HepG2 (cell line): ENCODE results near the gene SECTM1. TPM values are rescaled to one million over a fixed set of nuclear protein-coding genes. Genes with fewer than 3 reads are reported as not detected.

ENCODE experiments used
- CHD2 ChIP-seq: IDR thresholded peaks from 2 replicates; pipeline ENCODE4 v1.6.1; 2011; ENCODE audit warnings: low read depth, low read length, improper control_type of control experiment
- DNMT3B ChIP-seq: conservative IDR thresholded peaks from 2 replicates; pipeline ENCODE4 v1.6.1; 2016; ENCODE audit warnings: missing biosample characterization, control low read depth
- HES4 ChIP-seq: sonication (generic); formaldehyde crosslinking; IDR thresholded peaks from 2 replicates; pipeline ENCODE4 v1.9.0; 2021; ENCODE audit warnings: mild to moderate bottlenecking, missing genetic modification reagents, borderline replicate concordance
- IRX3 ChIP-seq: sonication (generic); formaldehyde crosslinking; IDR thresholded peaks from 2 replicates; pipeline ENCODE4 v1.8.1; 2023; ENCODE audit warnings: mild to moderate bottlenecking, low read depth, missing genetic modification reagents, borderline replicate concordance
- MAF1 ChIP-seq: sonication (generic); formaldehyde crosslinking; IDR thresholded peaks from 2 replicates; pipeline ENCODE4 v1.5.0; 2020; ENCODE audit warnings: missing genetic modification reagents, borderline replicate concordance
- SAFB2 ChIP-seq: sonication (generic); formaldehyde crosslinking; IDR thresholded peaks from 2 replicates; pipeline ENCODE4 v1.5.1; 2020; ENCODE audit warnings: missing genetic modification reagents, low read depth, mild to moderate bottlenecking, borderline replicate concordance
- THYN1 ChIP-seq: sonication (generic); formaldehyde crosslinking; IDR thresholded peaks from 2 replicates; pipeline ENCODE4 v1.8.1; 2023; ENCODE audit warnings: low read depth, mild to moderate bottlenecking, moderate library complexity, missing genetic modification reagents, borderline replicate concordance
- YEATS2 ChIP-seq: sonication (generic); formaldehyde crosslinking; IDR thresholded peaks from 2 replicates; pipeline ENCODE4 v1.4.0; 2020; ENCODE audit warnings: missing genetic modification reagents, borderline replicate concordance
- YEATS4 ChIP-seq: sonication (generic); formaldehyde crosslinking; IDR thresholded peaks from 2 replicates; pipeline ENCODE4 v1.4.0; 2020; ENCODE audit warnings: missing genetic modification reagents, borderline replicate concordance
- ZC3H13 ChIP-seq: sonication (generic); formaldehyde crosslinking; IDR thresholded peaks from 2 replicates; pipeline ENCODE4 v1.8.1; 2023; ENCODE audit warnings: mild to moderate bottlenecking, missing genetic modification reagents, moderate library complexity
- ZNF17 ChIP-seq: sonication (generic); formaldehyde crosslinking; IDR thresholded peaks from 2 replicates; pipeline ENCODE4 v1.5.0; 2020; ENCODE audit warnings: mild to moderate bottlenecking, missing genetic modification reagents
- ZNF253 ChIP-seq: sonication (generic); formaldehyde crosslinking; IDR thresholded peaks from 2 replicates; pipeline ENCODE4 v1.8.0; 2022; ENCODE audit warnings: mild to moderate bottlenecking, missing genetic modification reagents, borderline replicate concordance
- ZNF501 ChIP-seq: sonication (generic); formaldehyde crosslinking; IDR thresholded peaks from 2 replicates; pipeline ENCODE4 v1.5.1; 2020; ENCODE audit warnings: mild to moderate bottlenecking, moderate library complexity, missing genetic modification reagents
- ZNF549 ChIP-seq: sonication (generic); formaldehyde crosslinking; IDR thresholded peaks from 2 replicates; pipeline ENCODE4 v1.5.0; 2020; ENCODE audit warnings: missing genetic modification reagents
- ZNF558 ChIP-seq: sonication (generic); formaldehyde crosslinking; IDR thresholded peaks from 2 replicates; pipeline ENCODE4 v1.9.0; 2022; ENCODE audit warnings: mild to moderate bottlenecking, missing genetic modification reagents, borderline replicate concordance
- ZNF563 ChIP-seq: sonication (generic); formaldehyde crosslinking; IDR thresholded peaks from 2 replicates; pipeline ENCODE4 v1.8.0; 2022; ENCODE audit warnings: mild to moderate bottlenecking, moderate library complexity, missing genetic modification reagents
- ZNF567 ChIP-seq: sonication (generic); formaldehyde crosslinking; IDR thresholded peaks from 2 replicates; pipeline ENCODE4 v1.8.1; 2023; ENCODE audit warnings: mild to moderate bottlenecking, missing genetic modification reagents, borderline replicate concordance
- ZNF572 ChIP-seq: sonication (generic); formaldehyde crosslinking; IDR thresholded peaks from 2 replicates; pipeline ENCODE4 v1.5.1; 2020; ENCODE audit warnings: mild to moderate bottlenecking, missing genetic modification reagents
- ZNF678 ChIP-seq: sonication (generic); formaldehyde crosslinking; IDR thresholded peaks from 2 replicates; pipeline ENCODE4 v1.4.0; 2020; ENCODE audit warnings: mild to moderate bottlenecking, missing genetic modification reagents
- ZNF773 ChIP-seq: sonication (generic); formaldehyde crosslinking; IDR thresholded peaks from 2 replicates; pipeline ENCODE4 v1.4.0; 2020; ENCODE audit warnings: missing genetic modification reagents, borderline replicate concordance
- ZSCAN31 ChIP-seq: sonication (generic); formaldehyde crosslinking; IDR thresholded peaks from 2 replicates; pipeline ENCODE4 v1.5.0; 2020; ENCODE audit warnings: low read depth, mild to moderate bottlenecking, missing genetic modification reagents
- polyA plus RNA-seq, 8 experiments: library from polyadenylated mRNA; depleted of rRNA in 3 of 8; stranded (reverse) in 7 of 8; unstranded in 1 of 8; fragments of >200 nt; fragmentation: Illumina TruSeq in 4 of 8; extraction: Trizol in 4 of 8; gene quantifications; 2 replicates each; pipeline versions ENCODE4 v1.2.1 to v1.2.3, GENCODE V29; 2011 to 2016; ENCODE audit warnings: low read depth in 4 of 8, missing spikeins in 1 of 8, mixed read lengths in 1 of 8; ENCODE audit not compliant: insufficient read depth in 1 of 8
- total RNA-seq, 5 experiments: library from RNA; depleted of rRNA; stranded (reverse); fragments of >200 nt; fragmentation: Illumina TruSeq; extraction: Trizol; gene quantifications; 2 replicates each; pipeline ENCODE4 v1.2.3, GENCODE V29; 2016; ENCODE audit warnings: low read depth in 1 of 5
- TF ChIP-seq, protein P1 (sequence below): sonication (generic); formaldehyde crosslinking; IDR thresholded peaks from 2 replicates; pipeline ENCODE4 v1.4.0; 2020; ENCODE audit warnings: missing genetic modification reagents
- TF ChIP-seq, protein P2 (sequence below): sonication (generic); formaldehyde crosslinking; IDR thresholded peaks from 2 replicates; pipeline ENCODE4 v1.5.0; 2020; ENCODE audit warnings: missing genetic modification reagents
- TF ChIP-seq, protein P3 (sequence below): sonication (generic); formaldehyde crosslinking; IDR thresholded peaks from 2 replicates; pipeline ENCODE4 v1.8.1; 2022; ENCODE audit warnings: low read depth, mild to moderate bottlenecking, missing genetic modification reagents
- TF ChIP-seq, protein P4 (sequence below): sonication (generic); formaldehyde crosslinking; IDR thresholded peaks from 2 replicates; pipeline ENCODE4 v1.5.0; 2020; ENCODE audit warnings: mild to moderate bottlenecking, low read depth, missing genetic modification reagents, borderline replicate concordance

SECTM1 gene
- total and polyA plus RNA-seq, 2 of the 13 experiments (the other 11 are each of a cell fraction or from before 2014, with no cell fraction given) = 3.5 to 5.3 TPM

DNA sequence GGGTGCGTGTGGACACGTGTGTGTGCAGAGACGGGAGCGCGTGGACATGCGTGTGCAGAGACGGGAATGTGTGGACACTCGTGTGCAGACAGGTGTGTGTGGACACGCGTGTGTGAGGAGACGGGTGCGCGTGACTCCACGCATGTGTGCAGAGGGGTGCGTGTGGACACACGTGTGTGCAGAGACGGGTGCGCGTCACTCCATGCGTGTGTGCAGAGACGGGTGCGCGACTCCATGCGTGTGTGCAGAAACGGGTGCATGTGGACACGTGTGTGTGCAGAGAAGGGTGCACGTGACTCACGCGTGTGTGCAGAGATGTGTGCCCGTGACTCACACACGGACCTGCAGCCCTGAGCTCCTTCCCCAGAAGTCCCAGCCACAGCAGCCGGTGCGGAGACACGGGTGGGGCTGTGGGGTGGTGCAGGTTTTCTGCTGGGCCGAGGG lies 13.9 kb downstream of the SECTM1 start (continued):
- no peak for TF ChIP-seq IRX3 (CRISPR knock-in tag)
- TF ChIP-seq, protein P1, sequence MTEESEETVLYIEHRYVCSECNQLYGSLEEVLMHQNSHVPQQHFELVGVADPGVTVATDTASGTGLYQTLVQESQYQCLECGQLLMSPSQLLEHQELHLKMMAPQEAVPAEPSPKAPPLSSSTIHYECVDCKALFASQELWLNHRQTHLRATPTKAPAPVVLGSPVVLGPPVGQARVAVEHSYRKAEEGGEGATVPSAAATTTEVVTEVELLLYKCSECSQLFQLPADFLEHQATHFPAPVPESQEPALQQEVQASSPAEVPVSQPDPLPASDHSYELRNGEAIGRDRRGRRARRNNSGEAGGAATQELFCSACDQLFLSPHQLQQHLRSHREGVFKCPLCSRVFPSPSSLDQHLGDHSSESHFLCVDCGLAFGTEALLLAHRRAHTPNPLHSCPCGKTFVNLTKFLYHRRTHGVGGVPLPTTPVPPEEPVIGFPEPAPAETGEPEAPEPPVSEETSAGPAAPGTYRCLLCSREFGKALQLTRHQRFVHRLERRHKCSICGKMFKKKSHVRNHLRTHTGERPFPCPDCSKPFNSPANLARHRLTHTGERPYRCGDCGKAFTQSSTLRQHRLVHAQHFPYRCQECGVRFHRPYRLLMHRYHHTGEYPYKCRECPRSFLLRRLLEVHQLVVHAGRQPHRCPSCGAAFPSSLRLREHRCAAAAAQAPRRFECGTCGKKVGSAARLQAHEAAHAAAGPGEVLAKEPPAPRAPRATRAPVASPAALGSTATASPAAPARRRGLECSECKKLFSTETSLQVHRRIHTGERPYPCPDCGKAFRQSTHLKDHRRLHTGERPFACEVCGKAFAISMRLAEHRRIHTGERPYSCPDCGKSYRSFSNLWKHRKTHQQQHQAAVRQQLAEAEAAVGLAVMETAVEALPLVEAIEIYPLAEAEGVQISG (CRISPR knock-in tag) = no peak
- no peak for TF ChIP-seq ZSCAN31 (CRISPR knock-in tag)
- TF ChIP-seq CHD2 = no peak
- TF ChIP-seq ZNF558 = 0 out of 2 replicates have a peak, but pooled peaks have one; percentile 34
- TF ChIP-seq ZC3H13 = peak; percentile 65; the same call in 1 of the 2 replicates
- TF ChIP-seq ZNF501 (CRISPR knock-in tag) = no peak
- no peak for TF ChIP-seq YEATS2 (CRISPR knock-in tag)
- TF ChIP-seq ZNF773 (CRISPR knock-in tag) = no peak
- TF ChIP-seq, protein P2, sequence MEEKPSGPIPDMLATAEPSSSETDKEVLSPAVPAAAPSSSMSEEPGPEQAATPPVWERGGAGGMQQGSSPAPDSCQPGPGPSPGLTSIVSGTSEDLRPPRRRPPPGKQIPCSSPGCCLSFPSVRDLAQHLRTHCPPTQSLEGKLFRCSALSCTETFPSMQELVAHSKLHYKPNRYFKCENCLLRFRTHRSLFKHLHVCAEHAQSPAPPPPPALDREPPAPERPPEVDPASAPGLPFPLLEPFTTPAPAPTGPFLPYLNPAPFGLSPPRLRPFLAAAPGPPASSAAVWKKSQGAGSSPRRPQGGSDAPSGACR (CRISPR knock-in tag) = peak; percentile 27; the same call in 1 of the 2 replicates
- no peak for TF ChIP-seq THYN1 (CRISPR knock-in tag)
- TF ChIP-seq, protein P3, sequence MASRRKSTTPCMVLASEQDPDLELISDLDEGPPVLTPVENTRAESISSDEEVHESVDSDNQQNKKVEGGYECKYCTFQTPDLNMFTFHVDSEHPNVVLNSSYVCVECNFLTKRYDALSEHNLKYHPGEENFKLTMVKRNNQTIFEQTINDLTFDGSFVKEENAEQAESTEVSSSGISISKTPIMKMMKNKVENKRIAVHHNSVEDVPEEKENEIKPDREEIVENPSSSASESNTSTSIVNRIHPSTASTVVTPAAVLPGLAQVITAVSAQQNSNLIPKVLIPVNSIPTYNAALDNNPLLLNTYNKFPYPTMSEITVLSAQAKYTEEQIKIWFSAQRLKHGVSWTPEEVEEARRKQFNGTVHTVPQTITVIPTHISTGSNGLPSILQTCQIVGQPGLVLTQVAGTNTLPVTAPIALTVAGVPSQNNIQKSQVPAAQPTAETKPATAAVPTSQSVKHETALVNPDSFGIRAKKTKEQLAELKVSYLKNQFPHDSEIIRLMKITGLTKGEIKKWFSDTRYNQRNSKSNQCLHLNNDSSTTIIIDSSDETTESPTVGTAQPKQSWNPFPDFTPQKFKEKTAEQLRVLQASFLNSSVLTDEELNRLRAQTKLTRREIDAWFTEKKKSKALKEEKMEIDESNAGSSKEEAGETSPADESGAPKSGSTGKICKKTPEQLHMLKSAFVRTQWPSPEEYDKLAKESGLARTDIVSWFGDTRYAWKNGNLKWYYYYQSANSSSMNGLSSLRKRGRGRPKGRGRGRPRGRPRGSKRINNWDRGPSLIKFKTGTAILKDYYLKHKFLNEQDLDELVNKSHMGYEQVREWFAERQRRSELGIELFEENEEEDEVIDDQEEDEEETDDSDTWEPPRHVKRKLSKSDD (CRISPR knock-in tag) = peak; percentile 30; the same call in 1 of the 2 replicates
- TF ChIP-seq HES4 = 0 out of 2 replicates have a peak, but pooled peaks have one; percentile 62
- TF ChIP-seq MAF1 (CRISPR knock-in tag) = no peak
- TF ChIP-seq, protein P4, sequence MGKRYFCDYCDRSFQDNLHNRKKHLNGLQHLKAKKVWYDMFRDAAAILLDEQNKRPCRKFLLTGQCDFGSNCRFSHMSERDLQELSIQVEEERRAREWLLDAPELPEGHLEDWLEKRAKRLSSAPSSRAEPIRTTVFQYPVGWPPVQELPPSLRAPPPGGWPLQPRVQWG (CRISPR knock-in tag) = no peak
- TF ChIP-seq SAFB2 = 0 out of 2 replicates have a peak, but pooled peaks have one; percentile 18
- TF ChIP-seq ZNF567 (CRISPR knock-in tag) = no peak
- TF ChIP-seq YEATS4 (CRISPR knock-in tag) = no peak
- TF ChIP-seq ZNF549 = no peak
- TF ChIP-seq ZNF253 = no peak
- TF ChIP-seq ZNF563 (CRISPR knock-in tag) = no peak
- no peak for TF ChIP-seq ZNF678 (CRISPR knock-in tag)
- no peak for TF ChIP-seq ZNF17 (CRISPR knock-in tag)
- TF ChIP-seq ZNF572 = no peak
- TF ChIP-seq DNMT3B (CRISPR knock-in tag) = no peak
